ENCODE results near the gene ANKFN1.
"Not testable (repeated sequence)": the region's sequence is repeated elsewhere in the genome, so short reads cannot be mapped to it uniquely, and the experiment has no call there.

ANKFN1 gene

GRCh38 chr17:56350592-56350991 lies 197.3 kb downstream of the ANKFN1 start:
- no peak for DNase-seq

GRCh38 chr17:56351675-56352074 lies 198.4 kb downstream of the ANKFN1 start:
- no peak for DNase-seq

GRCh38 chr17:56358651-56359050 lies 205.4 kb downstream of the ANKFN1 start:
- no peak for DNase-seq

DNA sequence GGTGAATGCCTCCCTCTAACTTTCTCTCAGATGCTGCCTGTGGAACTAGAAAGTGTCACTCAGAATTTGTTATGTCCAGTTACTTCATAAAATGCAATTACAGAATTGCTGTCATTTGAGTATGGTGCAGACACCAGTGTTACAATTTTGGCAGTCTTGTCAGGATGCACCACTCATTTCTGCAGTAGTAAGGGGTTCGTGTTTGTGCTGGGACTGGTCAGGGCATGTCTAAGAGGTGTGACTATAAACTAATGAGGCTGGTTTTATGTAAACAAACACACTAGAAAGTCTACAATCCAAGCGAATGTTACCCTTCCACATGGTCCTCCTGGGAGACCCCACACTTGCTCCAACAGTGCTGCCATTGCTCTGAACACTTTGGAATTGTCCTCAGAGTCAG lies 206.2 kb downstream of the ANKFN1 start:
- DNase-seq = no peak

DNA sequence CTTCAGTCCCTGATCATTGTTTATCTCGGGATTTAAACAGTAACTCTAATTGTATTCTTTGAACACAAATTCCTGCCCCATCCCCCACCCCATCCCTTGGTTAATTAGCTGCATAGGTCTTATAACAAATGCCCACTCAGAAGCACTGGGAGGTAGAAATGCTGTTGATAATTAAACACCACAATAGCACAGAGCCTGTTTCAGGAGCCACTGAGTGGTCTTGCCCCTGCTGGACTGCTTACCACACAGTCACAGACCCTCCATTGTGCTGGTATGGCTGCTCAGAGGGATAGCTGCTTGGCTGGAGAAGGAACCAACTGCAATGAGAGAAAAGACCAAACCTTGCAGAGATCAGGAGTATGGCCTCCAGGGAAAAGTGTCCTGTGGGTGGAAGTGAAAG lies 214.1 kb downstream of the ANKFN1 start:
- DNase-seq = no peak

DNA sequence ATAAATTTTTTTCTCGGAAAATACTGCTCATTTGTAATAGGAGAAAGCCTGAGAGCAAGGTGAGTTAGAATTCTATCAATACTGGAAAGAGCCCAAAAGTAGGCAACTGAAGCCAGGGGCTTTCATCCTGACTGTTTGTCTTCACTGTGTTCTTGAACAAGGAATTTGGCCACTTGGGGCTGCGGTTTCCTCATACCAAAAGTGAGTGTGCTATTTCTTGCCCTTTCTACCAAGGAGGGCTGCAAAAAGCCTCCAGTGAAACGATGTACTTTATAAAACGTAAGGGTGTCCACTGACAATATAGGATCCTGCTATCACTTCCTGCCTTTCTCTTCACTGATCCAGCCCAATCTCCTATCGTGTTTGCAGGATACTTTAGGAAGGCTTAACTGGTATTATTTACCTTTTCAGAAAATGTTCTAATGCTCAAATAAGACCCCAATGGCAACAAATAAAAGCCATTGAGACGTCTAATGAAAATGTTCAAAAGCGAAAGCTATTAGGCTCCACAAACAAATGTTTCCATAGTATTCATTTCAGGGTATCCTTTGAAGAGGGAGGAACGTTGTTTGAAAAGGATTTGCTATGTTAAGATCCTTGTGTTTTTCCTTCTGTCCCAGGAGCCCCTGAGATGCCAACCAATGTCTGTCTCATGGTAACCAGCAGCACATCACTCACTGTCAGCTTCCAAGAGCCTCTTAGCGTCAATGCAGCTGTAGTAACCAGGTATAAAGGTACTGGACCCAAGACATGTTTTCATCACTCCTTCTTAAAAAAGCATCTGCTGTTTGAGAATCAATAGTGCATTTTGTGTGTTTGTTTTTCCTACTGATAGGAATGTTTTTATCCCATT lies 220.9 kb downstream of the ANKFN1 start:
- DNase-seq = no peak

DNA sequence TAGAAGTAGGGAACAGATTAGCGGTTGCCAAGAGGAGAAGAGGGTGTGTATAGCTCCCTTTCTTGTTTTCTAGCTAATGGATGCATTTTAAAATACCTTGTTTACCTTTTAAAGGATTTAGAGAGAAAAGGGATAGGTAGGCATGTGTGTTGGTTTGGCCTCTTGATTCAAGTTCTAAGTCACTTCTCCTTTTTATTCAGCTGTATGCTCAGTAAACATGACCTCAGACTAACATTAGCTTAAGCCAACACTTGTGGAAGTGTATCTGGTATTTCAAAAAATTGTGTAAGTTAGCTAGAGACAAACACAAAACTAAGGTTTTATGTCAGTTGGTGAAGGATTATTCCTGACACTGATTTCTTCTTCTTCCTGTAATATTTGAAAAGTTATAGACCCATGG lies 236.1 kb downstream of the ANKFN1 start:
- DNase-seq = no peak

- no peak for DNase-seq
These were observed 239.0 kb downstream of the ANKFN1 start for GRCh38 chr17:56392321-56392720.

- DNase-seq = no peak
These were observed 239.9 kb downstream of the ANKFN1 start for GRCh38 chr17:56393156-56393555.

DNA sequence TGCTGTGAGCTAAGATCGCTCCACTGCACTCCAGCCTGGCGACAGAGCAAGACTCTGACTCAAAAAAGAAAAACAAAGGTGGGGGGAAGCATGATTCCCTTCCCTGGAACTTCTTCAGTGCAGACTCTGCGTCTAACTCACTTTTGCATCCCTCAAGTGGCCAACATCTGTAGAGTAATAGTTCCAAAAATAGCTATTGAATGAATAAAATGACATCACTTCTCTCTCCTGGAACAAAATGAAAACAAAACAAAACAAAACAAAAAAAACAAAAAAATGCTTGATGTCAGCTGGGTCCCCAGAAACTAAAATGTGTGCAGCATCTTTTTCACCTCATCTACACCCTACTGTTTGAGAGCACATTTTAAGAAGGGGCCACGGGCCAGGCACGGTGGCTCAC lies 242.5 kb downstream of the ANKFN1 start:
- DNase-seq = no peak

GRCh38 chr17:56407086-56407485 lies 253.8 kb downstream of the ANKFN1 start:
- no peak for DNase-seq

DNA sequence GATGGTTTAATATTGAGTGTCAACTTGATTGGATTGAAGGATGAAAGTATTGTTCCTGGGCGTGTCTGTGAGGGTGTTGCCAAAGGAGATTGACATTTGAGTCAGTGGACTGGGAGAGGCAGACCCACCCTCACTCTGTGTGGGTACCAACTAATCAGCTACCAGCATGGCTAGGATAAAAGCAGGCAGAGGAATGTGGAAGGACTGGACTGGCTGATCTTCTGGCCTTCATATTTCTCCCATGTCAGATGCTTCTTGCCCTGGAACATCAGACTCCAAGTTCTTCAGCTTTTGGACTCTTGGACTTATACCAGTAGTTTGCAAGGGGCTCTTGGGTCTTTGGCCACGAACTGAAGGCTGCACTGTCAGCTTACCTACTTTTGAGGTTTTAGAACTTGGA lies 259.1 kb downstream of the ANKFN1 start:
- DNase-seq = not testable (repeated sequence)

GRCh38 chr17:56416682-56417351 lies 263.5 kb downstream of the ANKFN1 start:
- no peak for DNase-seq

DNA sequence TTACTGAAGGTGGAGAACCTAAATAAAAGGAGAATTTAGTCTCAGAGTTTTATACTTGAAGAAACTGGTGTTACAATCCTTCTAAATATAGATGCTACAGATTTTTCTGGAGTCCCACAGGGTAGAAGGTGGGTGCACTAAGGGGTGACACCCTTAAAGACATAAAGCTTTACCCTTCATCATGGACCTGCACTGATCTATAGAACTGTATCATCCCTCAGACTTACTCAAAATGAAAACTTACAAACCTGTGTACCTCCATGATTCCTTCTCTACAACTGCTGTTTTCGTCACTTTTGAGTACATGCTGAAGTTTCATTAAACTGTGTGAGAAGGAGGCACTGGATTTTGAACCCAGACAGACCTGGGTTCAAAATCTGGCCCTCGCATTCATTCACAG lies 270.7 kb downstream of the ANKFN1 start:
- no peak for DNase-seq

DNA sequence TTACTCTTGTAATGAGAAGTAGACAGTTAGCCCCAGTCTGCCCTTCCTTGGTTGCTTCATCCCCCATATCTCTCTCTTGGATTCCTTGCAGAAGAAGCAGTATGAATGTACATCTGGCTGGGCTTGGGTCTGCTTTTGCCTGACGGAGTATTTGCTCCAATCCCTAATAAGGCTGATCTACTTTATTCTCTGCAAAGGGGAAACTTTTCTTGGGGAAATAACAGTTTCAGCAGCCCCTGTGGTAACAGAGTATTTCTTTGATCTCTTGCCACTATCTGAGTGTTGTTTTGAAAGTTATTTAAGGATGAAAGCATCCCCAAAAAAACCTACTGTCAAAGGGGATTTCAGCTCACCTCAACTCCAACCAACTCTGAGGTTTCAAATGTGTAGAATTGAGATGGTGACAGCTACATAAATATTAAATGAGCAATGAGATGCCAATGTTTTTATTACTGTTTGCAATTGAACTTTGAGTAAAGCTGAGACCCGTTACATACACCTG lies 271.3 kb downstream of the ANKFN1 start:
- no peak for DNase-seq

DNA sequence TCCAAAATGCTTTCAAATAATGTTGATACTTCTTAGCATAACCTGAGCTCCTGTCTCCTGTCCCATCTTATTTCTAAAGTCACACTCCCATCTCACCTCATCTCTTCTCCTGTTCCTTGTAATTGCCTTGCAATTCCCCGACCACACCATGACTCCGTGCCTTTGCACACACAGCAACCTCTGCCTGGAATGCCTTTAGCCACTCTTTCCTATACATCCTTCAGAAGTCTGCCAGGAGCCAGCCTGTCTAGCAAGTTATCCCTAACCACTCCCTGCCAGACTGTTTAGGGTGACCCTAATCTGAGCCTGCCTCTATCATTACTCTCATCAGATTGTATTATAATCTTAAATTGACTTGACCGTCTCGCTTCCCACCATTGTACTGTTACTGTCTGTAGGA lies 272.2 kb downstream of the ANKFN1 start:
- DNase-seq = no peak

GRCh38 chr17:56426901-56427300 lies 273.6 kb downstream of the ANKFN1 start:
- DNase-seq = no peak

DNA sequence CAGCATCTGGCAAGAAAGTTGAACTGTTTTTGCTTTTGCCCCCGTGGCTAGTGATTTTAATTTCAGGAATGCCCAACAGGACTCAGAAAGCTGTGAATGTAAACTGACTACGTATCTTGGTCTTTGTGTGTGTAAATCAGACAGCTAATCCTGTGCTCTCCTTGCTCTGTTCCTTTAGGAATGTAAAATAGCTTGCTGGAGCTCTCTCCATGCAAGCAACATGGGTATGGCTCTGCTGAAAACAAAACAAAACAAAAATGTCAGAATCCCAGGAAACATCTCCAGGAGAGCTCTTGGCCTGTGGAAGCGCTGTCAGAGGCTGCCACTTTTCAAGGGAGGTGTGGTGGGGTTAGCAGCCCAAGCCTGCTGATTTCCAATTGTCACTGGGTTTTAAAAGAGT lies 278.5 kb downstream of the ANKFN1 start:
- DNase-seq = no peak

GRCh38 chr17:56432443-56432842 lies 279.2 kb downstream of the ANKFN1 start:
- no peak for DNase-seq

GRCh38 chr17:56434610-56435009 lies 281.3 kb downstream of the ANKFN1 start:
- no peak for DNase-seq

- no peak for DNase-seq
These were observed 282.9 kb downstream of the ANKFN1 start for GRCh38 chr17:56436142-56436541.

DNA sequence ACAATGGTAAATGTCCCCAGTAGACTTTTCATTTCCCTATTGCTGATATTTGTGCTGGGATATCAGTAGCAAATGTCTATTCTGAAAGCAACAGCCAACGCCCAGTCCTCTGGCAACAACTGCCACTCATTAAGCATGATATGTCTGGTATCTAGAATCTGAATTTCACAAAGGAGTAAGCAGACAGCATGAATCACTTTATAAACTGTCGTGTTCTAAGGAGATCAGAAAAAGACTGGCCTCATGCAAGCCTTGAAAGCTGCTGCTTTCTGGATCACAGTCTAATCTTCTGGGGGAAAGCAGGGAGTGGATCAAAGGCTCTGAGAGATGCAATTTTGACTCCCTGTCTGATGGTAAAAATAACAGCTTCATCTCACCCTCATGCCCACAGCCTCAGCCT lies 287.1 kb downstream of the ANKFN1 start:
- no peak for DNase-seq

- no peak for DNase-seq
These were observed 288.0 kb downstream of the ANKFN1 start for GRCh38 chr17:56441308-56441707.

DNA sequence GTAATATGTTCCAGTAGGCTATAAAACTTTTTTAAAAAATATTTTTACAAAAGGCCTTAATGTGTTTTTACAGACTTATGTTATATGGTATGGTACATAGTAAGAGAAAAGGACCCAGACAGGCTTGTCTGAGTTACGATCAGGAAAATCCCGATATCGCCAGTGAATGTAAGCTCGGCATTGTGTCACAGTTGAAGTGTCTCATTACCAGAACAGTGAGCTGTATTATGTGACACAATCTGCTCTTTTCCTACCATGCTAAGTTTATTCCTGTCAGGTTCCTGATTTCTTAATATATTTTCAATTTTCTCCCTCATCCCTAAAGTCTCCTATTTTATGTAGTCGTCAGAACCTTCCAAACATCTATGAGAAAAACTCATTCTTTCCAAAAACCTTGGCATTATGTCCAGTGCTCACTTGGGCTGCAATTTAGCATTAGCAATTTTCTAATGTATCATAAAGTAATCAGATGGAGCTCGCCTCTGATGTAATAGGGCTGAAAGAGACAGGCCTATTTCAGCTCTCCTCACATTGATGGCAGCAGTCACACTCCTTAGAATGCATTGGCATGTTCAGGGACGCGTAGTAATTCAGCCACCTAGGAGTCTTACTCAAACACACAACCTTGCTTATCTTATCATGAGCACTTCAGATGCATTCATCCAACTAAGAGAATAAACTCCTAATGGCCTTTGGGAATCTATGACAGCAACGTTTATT lies 292.6 kb downstream of the ANKFN1 start:
- no peak for DNase-seq
